ENCODE measurements around the gene SPATA16.
"Not testable (repeated sequence)": the region's sequence is repeated elsewhere in the genome, so short reads cannot be mapped to it uniquely, and the experiment has no call there.

- TF ChIP-seq CTCF (conservative IDR thresholded peaks at IDR 0.05; ENCODE audit: low read depth in 2 of 2); CREB1 (CRISPR knock-in tag; IDR thresholded peaks at IDR 0.05; ENCODE audit: low read depth); JUNB (IDR thresholded peaks at IDR 0.05; ENCODE audit: unreplicated experiment); EZH2 (IDR thresholded peaks at IDR 0.05; ENCODE audit: low read depth, unreplicated experiment); EZH2phosphoT487 (IDR thresholded peaks at IDR 0.05; ENCODE audit: unreplicated experiment); NANOG (IDR thresholded peaks at IDR 0.05; ENCODE audit: borderline replicate concordance); POLR2AphosphoS5 (IDR thresholded peaks at IDR 0.05; ENCODE audit: low read depth); ZNF331 (CRISPR knock-in tag; IDR thresholded peaks at IDR 0.05; ENCODE audit: low read depth); ZNF114 (CRISPR knock-in tag; IDR thresholded peaks at IDR 0.05): not testable (repeated sequence)
- TF ChIP-seq, protein P1, sequence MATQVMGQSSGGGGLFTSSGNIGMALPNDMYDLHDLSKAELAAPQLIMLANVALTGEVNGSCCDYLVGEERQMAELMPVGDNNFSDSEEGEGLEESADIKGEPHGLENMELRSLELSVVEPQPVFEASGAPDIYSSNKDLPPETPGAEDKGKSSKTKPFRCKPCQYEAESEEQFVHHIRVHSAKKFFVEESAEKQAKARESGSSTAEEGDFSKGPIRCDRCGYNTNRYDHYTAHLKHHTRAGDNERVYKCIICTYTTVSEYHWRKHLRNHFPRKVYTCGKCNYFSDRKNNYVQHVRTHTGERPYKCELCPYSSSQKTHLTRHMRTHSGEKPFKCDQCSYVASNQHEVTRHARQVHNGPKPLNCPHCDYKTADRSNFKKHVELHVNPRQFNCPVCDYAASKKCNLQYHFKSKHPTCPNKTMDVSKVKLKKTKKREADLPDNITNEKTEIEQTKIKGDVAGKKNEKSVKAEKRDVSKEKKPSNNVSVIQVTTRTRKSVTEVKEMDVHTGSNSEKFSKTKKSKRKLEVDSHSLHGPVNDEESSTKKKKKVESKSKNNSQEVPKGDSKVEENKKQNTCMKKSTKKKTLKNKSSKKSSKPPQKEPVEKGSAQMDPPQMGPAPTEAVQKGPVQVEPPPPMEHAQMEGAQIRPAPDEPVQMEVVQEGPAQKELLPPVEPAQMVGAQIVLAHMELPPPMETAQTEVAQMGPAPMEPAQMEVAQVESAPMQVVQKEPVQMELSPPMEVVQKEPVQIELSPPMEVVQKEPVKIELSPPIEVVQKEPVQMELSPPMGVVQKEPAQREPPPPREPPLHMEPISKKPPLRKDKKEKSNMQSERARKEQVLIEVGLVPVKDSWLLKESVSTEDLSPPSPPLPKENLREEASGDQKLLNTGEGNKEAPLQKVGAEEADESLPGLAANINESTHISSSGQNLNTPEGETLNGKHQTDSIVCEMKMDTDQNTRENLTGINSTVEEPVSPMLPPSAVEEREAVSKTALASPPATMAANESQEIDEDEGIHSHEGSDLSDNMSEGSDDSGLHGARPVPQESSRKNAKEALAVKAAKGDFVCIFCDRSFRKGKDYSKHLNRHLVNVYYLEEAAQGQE (IDR thresholded peaks at IDR 0.05; ENCODE audit: unreplicated experiment) = not testable (repeated sequence)
- TF ChIP-seq, protein P2, sequence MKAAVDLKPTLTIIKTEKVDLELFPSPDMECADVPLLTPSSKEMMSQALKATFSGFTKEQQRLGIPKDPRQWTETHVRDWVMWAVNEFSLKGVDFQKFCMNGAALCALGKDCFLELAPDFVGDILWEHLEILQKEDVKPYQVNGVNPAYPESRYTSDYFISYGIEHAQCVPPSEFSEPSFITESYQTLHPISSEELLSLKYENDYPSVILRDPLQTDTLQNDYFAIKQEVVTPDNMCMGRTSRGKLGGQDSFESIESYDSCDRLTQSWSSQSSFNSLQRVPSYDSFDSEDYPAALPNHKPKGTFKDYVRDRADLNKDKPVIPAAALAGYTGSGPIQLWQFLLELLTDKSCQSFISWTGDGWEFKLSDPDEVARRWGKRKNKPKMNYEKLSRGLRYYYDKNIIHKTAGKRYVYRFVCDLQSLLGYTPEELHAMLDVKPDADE (IDR thresholded peaks at IDR 0.05) = not testable (repeated sequence)
Observed at GRCh38 chr3:173183022-173183421, 42.0 kb upstream of the SPATA16 start.
